SK-N-SH (cell line): ENCODE results near the gene MDM1. TPM values are rescaled to one million over a fixed set of nuclear protein-coding genes. Genes with fewer than 3 reads are reported as not detected.

Experiments used
- CTCF ChIA-PET: fragments of 300-600, 350-600 bp; formaldehyde crosslinking; extraction: SDS; loops from one replicate; lab custom pipeline; 2021; lab: Yijun Ruan, JAX
- POLR2A ChIA-PET: fragments of 350-600 bp; sonication (Branson Sonifier 250); formaldehyde crosslinking; extraction: SDS; loops from one replicate; lab custom pipeline; 2020; ENCODE audit warnings: antibody characterized with exemption, inconsistent platforms; lab: Yijun Ruan, JAX
- DNase-seq: peaks from one replicate; pipeline ENCODE4 v3.0.0; 2012
- H2AFZ ChIP-seq: fragments of 200-600 bp; sonication (generic); 2 replicates; pipeline ENCODE4 v1.8.1; 2016; ENCODE audit warnings: antibody characterized with exemption, mild to moderate bottlenecking, low read depth
- H3F3A ChIP-seq: fragments of 200-600 bp; sonication (generic); replicated peaks from 2 replicates; pipeline ENCODE3; 2016; ENCODE audit warnings: antibody characterized with exemption, mild to moderate bottlenecking; ENCODE audit not compliant: insufficient read depth
- H3K27ac ChIP-seq, 2 experiments: fragments of 200-500 bp in 1 of 2; fragments of 200-600 bp in 1 of 2; sonication (Bioruptor generic) in 1 of 2; sonication (generic), shearing (Covaris generic) in 1 of 2; 2 replicates each; pipeline versions ENCODE4 v1.5.1 to v1.6.1; 2014 to 2016; ENCODE audit warnings: low read depth in 2 of 2, inconsistent platforms in 1 of 2, low read length in 1 of 2, mild to moderate bottlenecking in 1 of 2, mixed read lengths in 1 of 2
- H3K27me3 ChIP-seq: fragments of 200-600 bp; sonication (generic), shearing (Covaris generic); 2 replicates; pipeline ENCODE4 v1.6.1; 2016; ENCODE audit warnings: mixed run types; ENCODE audit not compliant: insufficient read depth
- H3K36me3 ChIP-seq, 2 experiments: fragments of 200-500 bp in 1 of 2; fragments of 200-600 bp in 1 of 2; sonication (Bioruptor generic) in 1 of 2; sonication (generic) in 1 of 2; replicated peaks in 1 of 2; 2 replicates each; pipeline versions ENCODE3 to v1.5.1; 2014 to 2016; ENCODE audit warnings: low read length in 1 of 2, mild to moderate bottlenecking in 1 of 2; ENCODE audit not compliant: insufficient read depth in 2 of 2, control insufficient read depth in 1 of 2
- H3K4me1 ChIP-seq, 2 experiments: fragments of 200-500 bp in 1 of 2; fragments of 200-600 bp in 1 of 2; sonication (Bioruptor generic) in 1 of 2; sonication (generic), shearing (Covaris generic) in 1 of 2; 2 replicates each; pipeline versions ENCODE4 v1.5.1 to v1.6.1; 2014 to 2016; ENCODE audit warnings: low read depth in 1 of 2, low read length in 1 of 2, mixed run types in 1 of 2; ENCODE audit not compliant: insufficient read depth in 2 of 2, control insufficient read depth in 1 of 2
- H3K4me2 ChIP-seq: fragments of 200-600 bp; sonication (generic), shearing (Covaris generic); 2 replicates; pipeline ENCODE4 v1.6.1; 2017; ENCODE audit warnings: mixed run types
- H3K4me3 ChIP-seq, 2 experiments: fragments of 200-500 bp in 1 of 2; fragments of 200-600 bp in 1 of 2; sonication (Bioruptor generic) in 1 of 2; sonication (generic), shearing (Covaris generic) in 1 of 2; 2 replicates each; pipeline versions ENCODE4 v1.5.1 to v1.8.1; 2014 to 2016; ENCODE audit warnings: low read depth in 2 of 2, inconsistent platforms in 1 of 2, low read length in 1 of 2, mild to moderate bottlenecking in 1 of 2, mixed read lengths in 1 of 2, moderate library complexity in 1 of 2
- H3K79me2 ChIP-seq: fragments of 200-600 bp; sonication (generic); 2 replicates; pipeline ENCODE4 v1.8.1; 2017; ENCODE audit warnings: mild to moderate bottlenecking; ENCODE audit not compliant: insufficient read depth
- H3K9ac ChIP-seq: fragments of 200-600 bp; sonication (generic); 2 replicates; pipeline ENCODE4 v1.6.1; 2017; ENCODE audit warnings: mixed run types
- H3K9me2 ChIP-seq: fragments of 200-600 bp; sonication (generic); 2 replicates; pipeline ENCODE4 v1.6.1; 2017; ENCODE audit warnings: mixed run types
- H3K9me3 ChIP-seq: fragments of 200-600 bp; sonication (generic); 2 replicates; pipeline ENCODE4 v1.6.1; 2017; ENCODE audit warnings: mixed run types, mild to moderate bottlenecking, moderate library complexity
- H4K20me1 ChIP-seq: fragments of 200-600 bp; sonication (generic); 2 replicates; pipeline ENCODE4 v1.6.1; 2017; ENCODE audit warnings: mild to moderate bottlenecking, mixed run types; ENCODE audit not compliant: insufficient read depth
- CTCF ChIP-seq: fragments of 200-600 bp; sonication (generic); IDR thresholded peaks from 2 replicates; pipeline ENCODE4 v1.6.1; 2017; ENCODE audit warnings: antibody characterized with exemption, mild to moderate bottlenecking, moderate library complexity
- EP300 ChIP-seq, 2 experiments: IDR thresholded peaks; 2 replicates each; pipeline versions ENCODE4 v1.4.0 to v1.6.1; 2012; ENCODE audit warnings: borderline replicate concordance in 1 of 2, low read depth in 1 of 2, low read length in 1 of 2
- EZH2phosphoT487 ChIP-seq: fragments of 200-600 bp; sonication (generic); IDR thresholded peaks from 2 replicates; pipeline ENCODE4 v1.6.1; 2017; ENCODE audit warnings: low read depth, mixed run types, mild to moderate bottlenecking, antibody characterized with exemption, moderate library complexity, borderline replicate concordance
- FOXJ3 ChIP-seq: sonication (generic); formaldehyde crosslinking; IDR thresholded peaks from 2 replicates; pipeline ENCODE4 v1.5.1; 2020; ENCODE audit warnings: mild to moderate bottlenecking, missing genetic modification reagents
- GABPA ChIP-seq: IDR thresholded peaks from 2 replicates; pipeline ENCODE4 v1.4.0; 2012; ENCODE audit warnings: low read depth, mild to moderate bottlenecking
- IRF3 ChIP-seq: fragments of 150-350 bp; IDR thresholded peaks from 2 replicates; pipeline ENCODE4 v1.6.1; 2016; ENCODE audit warnings: mild to moderate bottlenecking, low read depth, low read length
- MAX ChIP-seq: IDR thresholded peaks from 2 replicates; pipeline ENCODE4 v1.4.0; 2012; ENCODE audit warnings: low read depth
- MXI1 ChIP-seq: IDR thresholded peaks from 2 replicates; pipeline ENCODE4 v1.6.1; 2012; ENCODE audit warnings: mild to moderate bottlenecking, low read depth, low read length, improper control_type of control experiment
- PBX3 ChIP-seq: IDR thresholded peaks from 2 replicates; pipeline ENCODE4; 2012
- RFX5 ChIP-seq: IDR thresholded peaks from 2 replicates; pipeline ENCODE4 v1.6.1; 2012; ENCODE audit warnings: mild to moderate bottlenecking, improper control_type of control experiment, low read length
- RXRA ChIP-seq: IDR thresholded peaks from 2 replicates; pipeline ENCODE4 v1.4.0; 2012; ENCODE audit warnings: low read depth, mild to moderate bottlenecking, borderline replicate concordance
- SIN3A ChIP-seq: IDR thresholded peaks from 2 replicates; pipeline ENCODE4 v1.6.1; 2012; ENCODE audit warnings: low read depth, mild to moderate bottlenecking, low read length, moderate library complexity, borderline replicate concordance
- USF1 ChIP-seq: IDR thresholded peaks from 2 replicates; pipeline ENCODE4 v1.4.0; 2012; ENCODE audit warnings: low read depth, borderline replicate concordance
- ZBTB33 ChIP-seq: IDR thresholded peaks from 2 replicates; pipeline ENCODE4 v1.4.0; 2012; ENCODE audit warnings: low read depth, borderline replicate concordance
- WGBS: methylation state at CpG from one replicate; pipeline ENCODE4 v1.1.6; 2017; ENCODE audit warnings: low lambda C conversion rate; 5-methylcytosine and 5-hydroxymethylcytosine counted together
- polyA plus RNA-seq, 3 experiments: library from polyadenylated mRNA; depleted of rRNA; stranded (reverse); fragments of >200 nt; gene quantifications; 2 replicates each; pipeline ENCODE4 v1.2.3, GENCODE V29; 2012

Gene MDM1
- polyA plus RNA-seq, 1 of the 3 experiments (the other 2 are of a cell fraction): 7.4 TPM

- ChIA-PET POLR2A (no interaction called here), CTCF (interaction anchor here (0.7 kb wide), 1 partner anchor 17 kb away, joined by 4 read pairs; no protein-coding TSS in a partner anchor)
- Histone ChIP-seq H3K9me3 (no peaks in the 10 kb centered on the region), H3K4me1 (peaks cover 0 to 4% of the 10 kb centered on the region in 2 experiments; a peak in 2 of 4 replicates), H3K79me2 (no peaks in the 10 kb centered on the region), H4K20me1 (no peaks in the 10 kb centered on the region), H3K27ac (no peak overlapping the region), H2AFZ (no peak overlapping the region), H3K4me3 (no peak overlapping the region), H3K27me3 (no peaks in the 10 kb centered on the region), H3F3A (no peaks in the 10 kb centered on the region), H3K9ac (no peak overlapping the region), H3K9me2 (no peaks in the 10 kb centered on the region), H3K36me3 (no peaks in the 10 kb centered on the region), H3K4me2 (no peak overlapping the region)
- WGBS: 84% methylated on average over 4 of the region's 4 CpGs
- TF ChIP-seq MXI1 (no peak), IRF3 (no peak), FOXJ3 (CRISPR knock-in tag) (no peak), RFX5 (no peak), ZBTB33 (no peak), MAX (no peak), GABPA (no peak), SIN3A (no peak), USF1 (no peak), RXRA (no peak), EZH2phosphoT487 (no peak), CTCF (no peak), EP300 (IDR thresholded peaks at IDR 0.05; ENCODE audit: borderline replicate concordance in 1 of 2, low read depth in 1 of 2, low read length in 1 of 2) (no peak), PBX3 (no peak)
- DNase-seq: no peak
Measured at GRCh38 chr12:68375756-68376695, 43.9 kb upstream of the MDM1 start.
